ENCODE results near the gene PRPF40A. TPM values are rescaled to one million over a fixed set of nuclear protein-coding genes. Genes with fewer than 3 reads are reported as not detected.
"Not testable (repeated sequence)": the region's sequence is repeated elsewhere in the genome, so short reads cannot be mapped to it uniquely, and the experiment has no call there.

PRPF40A gene
- total RNA-seq: 100 to 1,000 TPM; 190 to 222 TPM
- 157 TPM for polyA plus RNA-seq (2013, experiment 1 of 2)
- polyA plus RNA-seq (2013, experiment 2 of 2): 163 TPM
- long read RNA-seq, experiment 1, full-length matches to known transcripts: 2 of 90 reads
- long read RNA-seq, experiment 1, partial matches to known transcripts: 39 of 90 reads
- long read RNA-seq, experiment 1, other reads (novel, unspliced or antisense): 49 of 90 reads
- long read RNA-seq, experiment 2, full-length matches to known transcripts: 4 of 424 reads
- long read RNA-seq, experiment 2, partial matches to known transcripts: 213 of 424 reads
- long read RNA-seq, experiment 2, other reads (novel, unspliced or antisense): 207 of 424 reads
- long read RNA-seq, experiment 3, partial matches to known transcripts: 462 of 548 reads
- long read RNA-seq, experiment 3, other reads (novel, unspliced or antisense): 85 of 548 reads
- long read RNA-seq, experiment 4, full-length matches to known transcripts: 2 of 184 reads
- long read RNA-seq, experiment 4, partial matches to known transcripts: 155 of 184 reads
- long read RNA-seq, experiment 4, other reads (novel, unspliced or antisense): 27 of 184 reads

- peak within 1 kb of the TSS; percentile 97 for H3K27ac Mint-ChIP-seq
- H3K27me3 Mint-ChIP-seq (ENCODE audit: insufficient read depth): no peaks in the 10 kb centered on the region
- Histone ChIP-seq H3K27ac (ENCODE audit: low read depth, low read length) (peak within 1 kb of the TSS; percentile 96), H3K4me3 (ENCODE audit: low read length) (peak within 1 kb of the TSS; percentile 97), H3K27me3 (ENCODE audit: control insufficient read depth, insufficient read depth, low read length, poor library complexity, severe bottlenecking) (no peaks in the 10 kb centered on the region), H3K9me3 (ENCODE audit: control insufficient read depth, low read length) (no peaks in the 10 kb centered on the region), H3K36me3 (ENCODE audit: control insufficient read depth, insufficient read depth, low read length) (peaks cover 50% of the 10 kb centered on the region), H3K4me1 (ENCODE audit: control insufficient read depth, insufficient read depth, low read length) (no peaks in the 10 kb centered on the region), H3K9ac (ENCODE audit: extremely low read depth, low read length, poor library complexity, severe bottlenecking) (peak within 1 kb of the TSS; percentile 93)
- peaks cover 30% of the 10 kb centered on the region for H3K36me3 Mint-ChIP-seq (ENCODE audit: low read depth)
- whole genome bisulfite sequencing, 2 experiments (ENCODE audit: insufficient coverage in 1 of 2, insufficient read length in 1 of 2): 0% methylated on average over 14 to 68 of the region's 71 CpGs
- peak; percentile 99 for DNase-seq
- peaks cover 41% of the 10 kb centered on the region for H3K4me1 Mint-ChIP-seq
- no peaks in the 10 kb centered on the region for H3K9me3 Mint-ChIP-seq
- no peak for TF ChIP-seq CTCF (conservative IDR thresholded peaks at IDR 0.05)
- peak within 1 kb of the TSS; percentile 99 for H3K4me3 Mint-ChIP-seq
These were observed at the start of gene PRPF40A for GRCh38 chr2:152717228-152718075. Gene PRPF40A, minus strand, starts transcription at chr2:152717461. Its CDS starts 22 bp downstream, at chr2:152717439.

GRCh38 chr2:152766928-152767327 lies 49.7 kb upstream of the PRPF40A start:
- no peaks in the 10 kb centered on the region for H3K27me3 Mint-ChIP-seq (ENCODE audit: insufficient read depth)
- Histone ChIP-seq H3K36me3 (ENCODE audit: control insufficient read depth, insufficient read depth, low read length) (peaks cover 16% of the 10 kb centered on the region), H3K27ac (ENCODE audit: low read depth, low read length) (no peak overlapping the region), H3K9ac (ENCODE audit: extremely low read depth, low read length, poor library complexity, severe bottlenecking) (no peak overlapping the region), H3K4me1 (ENCODE audit: control insufficient read depth, insufficient read depth, low read length) (no peaks in the 10 kb centered on the region), H3K9me3 (ENCODE audit: control insufficient read depth, low read length) (peaks cover 15% of the 10 kb centered on the region), H3K4me3 (ENCODE audit: low read length) (no peak overlapping the region), H3K27me3 (ENCODE audit: control insufficient read depth, insufficient read depth, low read length, poor library complexity, severe bottlenecking) (no peaks in the 10 kb centered on the region)
- no peaks in the 10 kb centered on the region for H3K9me3 Mint-ChIP-seq
- DNase-seq: no peak
- 95% methylated on average over 1 of the region's 1 CpG; no CpG with 5 or more reads in 1 of the 2 experiments for WGBS, 2 experiments (ENCODE audit: insufficient coverage in 1 of 2, insufficient read length in 1 of 2)
- peaks cover 16% of the 10 kb centered on the region for H3K4me1 Mint-ChIP-seq
- no peak for TF ChIP-seq CTCF (conservative IDR thresholded peaks at IDR 0.05)
- peaks cover 20% of the 10 kb centered on the region for H3K36me3 Mint-ChIP-seq (ENCODE audit: low read depth)
- no peak overlapping the region for H3K4me3 Mint-ChIP-seq
- H3K27ac Mint-ChIP-seq: no peak overlapping the region

GRCh38 chr2:152763651-152764050 lies 46.4 kb upstream of the PRPF40A start:
- DNase-seq: no peak
- no peak for TF ChIP-seq CTCF (conservative IDR thresholded peaks at IDR 0.05)
- Histone ChIP-seq H3K4me3 (ENCODE audit: low read length) (no peak overlapping the region), H3K9ac (ENCODE audit: extremely low read depth, low read length, poor library complexity, severe bottlenecking) (no peak overlapping the region), H3K9me3 (ENCODE audit: control insufficient read depth, low read length) (peaks cover 15% of the 10 kb centered on the region), H3K4me1 (ENCODE audit: control insufficient read depth, insufficient read depth, low read length) (peaks cover 2% of the 10 kb centered on the region), H3K27ac (ENCODE audit: low read depth, low read length) (no peak overlapping the region), H3K27me3 (ENCODE audit: control insufficient read depth, insufficient read depth, low read length, poor library complexity, severe bottlenecking) (no peaks in the 10 kb centered on the region), H3K36me3 (ENCODE audit: control insufficient read depth, insufficient read depth, low read length) (peaks cover 37% of the 10 kb centered on the region)
- peaks cover 38% of the 10 kb centered on the region for H3K36me3 Mint-ChIP-seq (ENCODE audit: low read depth)
- no peaks in the 10 kb centered on the region for H3K9me3 Mint-ChIP-seq
- WGBS, 2 experiments (ENCODE audit: insufficient coverage in 1 of 2, insufficient read length in 1 of 2): 85% methylated on average over 1 of the region's 1 CpG; no CpG with 5 or more reads in 1 of the 2 experiments
- H3K27ac Mint-ChIP-seq: no peak overlapping the region
- no peaks in the 10 kb centered on the region for H3K27me3 Mint-ChIP-seq (ENCODE audit: insufficient read depth)
- peaks cover 25% of the 10 kb centered on the region for H3K4me1 Mint-ChIP-seq
- H3K4me3 Mint-ChIP-seq: no peak overlapping the region

- H3K9me3 Mint-ChIP-seq; H3K27ac ChIP-seq (ENCODE audit: low read depth, low read length); H3K27me3 ChIP-seq (ENCODE audit: control insufficient read depth, insufficient read depth, low read length, poor library complexity, severe bottlenecking); H3K27me3 Mint-ChIP-seq (ENCODE audit: insufficient read depth); H3K27ac Mint-ChIP-seq; H3K4me1 ChIP-seq (ENCODE audit: control insufficient read depth, insufficient read depth, low read length); H3K9ac ChIP-seq (ENCODE audit: extremely low read depth, low read length, poor library complexity, severe bottlenecking); H3K4me3 ChIP-seq (ENCODE audit: low read length); DNase-seq; H3K4me3 Mint-ChIP-seq: not testable (repeated sequence)
- Histone ChIP-seq H3K9me3 (ENCODE audit: control insufficient read depth, low read length) (peaks cover 15% of the 10 kb centered on the region), H3K36me3 (ENCODE audit: control insufficient read depth, insufficient read depth, low read length) (peaks cover 42% of the 10 kb centered on the region)
- Mint-ChIP-seq H3K4me1 (peaks cover 25% of the 10 kb centered on the region), H3K36me3 (ENCODE audit: low read depth) (peaks cover 42% of the 10 kb centered on the region)
- WGBS, 2 experiments (ENCODE audit: insufficient coverage in 1 of 2, insufficient read length in 1 of 2): 81 to 91% methylated on average over 2 to 4 of the region's 4 CpGs
These were observed 45.9 kb upstream of the PRPF40A start for GRCh38 chr2:152763208-152763607.

Measured in endodermal cell (in vitro differentiated cells).